Lung (tissue), 12 donors: Measurements from ENCODE around the gene AAMP. TPM values are rescaled to one million over a fixed set of nuclear protein-coding genes. Genes with fewer than 3 reads are reported as not detected.

ENCODE experiments used
- ATAC-seq: fragments of 200-7000 bp; cut with Tn5 transposase; one replicate; pipeline ENCODE4 v1.9.1; 2020; ENCODE audit warnings: moderate number of reproducible peaks; ENCODE audit not compliant: insufficient read depth, low FRiP score
- DNase-seq, 3 donors: peaks; one replicate each; pipeline ENCODE4 v3.0.0-alpha.2; 2013 to 2017
- H3K27ac ChIP-seq, 2 donors: one replicate each; pipeline ENCODE4 v1.5.1; 2013; ENCODE audit warnings: mild to moderate bottlenecking in 2 of 2, moderate library complexity in 2 of 2, control low read depth in 1 of 2, inconsistent platforms in 1 of 2, low read depth in 1 of 2, low read length in 1 of 2
- H3K27me3 ChIP-seq, 3 donors: one replicate each; pipeline ENCODE4 v1.5.1; 2013; ENCODE audit warnings: low read length in 2 of 3; ENCODE audit not compliant: control insufficient read depth in 3 of 3, insufficient read depth in 3 of 3
- H3K36me3 ChIP-seq, 4 donors: one replicate each; pipeline ENCODE4 v1.5.1; 2013; ENCODE audit warnings: low read length in 4 of 4, mild to moderate bottlenecking in 1 of 4, moderate library complexity in 1 of 4; ENCODE audit not compliant: control insufficient read depth in 4 of 4, insufficient read depth in 4 of 4
- H3K4me1 ChIP-seq, 5 donors: one replicate each; pipeline ENCODE4 v1.5.1; 2013; ENCODE audit warnings: low read length in 5 of 5, mild to moderate bottlenecking in 2 of 5, moderate library complexity in 1 of 5; ENCODE audit not compliant: control insufficient read depth in 5 of 5, insufficient read depth in 5 of 5
- H3K4me3 ChIP-seq: one replicate; pipeline ENCODE4 v1.5.1; 2013; ENCODE audit warnings: mild to moderate bottlenecking, control low read depth, moderate library complexity
- H3K9ac ChIP-seq, 2 donors: one replicate each; pipeline ENCODE4 v1.5.1; 2013; ENCODE audit warnings: low read length in 2 of 2, control low read depth in 1 of 2; ENCODE audit not compliant: insufficient read depth in 1 of 2
- H3K9me3 ChIP-seq, 4 donors: one replicate each; pipeline ENCODE4 v1.5.1; 2013; ENCODE audit warnings: low read length in 3 of 4, mild to moderate bottlenecking in 1 of 4, moderate library complexity in 1 of 4; ENCODE audit not compliant: control insufficient read depth in 4 of 4, insufficient read depth in 3 of 4
- CTCF ChIP-seq: IDR thresholded peaks from 2 replicates; pipeline ENCODE4 v1.5.1; 2012; ENCODE audit warnings: mild to moderate bottlenecking; ENCODE audit errors: control extremely low read depth, extremely low read depth
- WGBS, 2 donors: extraction: QIAGEN DNeasy Blood & Tissue Kit; methylation state at CpG; one replicate each; pipeline ENCODE4 v1.1.7; 2013; 5-methylcytosine and 5-hydroxymethylcytosine counted together
- polyA plus RNA-seq, 2 donors: library from polyadenylated mRNA; stranded (reverse); fragments of 200-250 nt; gene quantifications; one replicate each; pipeline ENCODE4 v1.2.1, GENCODE V29; 2013
- total RNA-seq, 2 donors: library from RNA; depleted of rRNA in 1 of 2; stranded (reverse); fragments of >200 nt in 1 of 2; gene quantifications; one replicate each; pipeline ENCODE4 v1.2.1, GENCODE V29; 2014 to 2021
- donor health status: control.
- donor health status: control.
- donor health status: Bipolar disorder and iron deficiency.
- donor health status: healthy.
- donor health status: DM: yes; HTN: yes; CAD: no.

Gene AAMP
- total and polyA plus RNA-seq, 4 donors = 62.0 to 193 (median 78.5) TPM

- no peak for DNase-seq
- Histone ChIP-seq H3K4me1 (peaks cover 0 to 43% (median 13%) of the 10 kb centered on the region in 5 donors), H3K27me3 (no peaks in the 10 kb centered on the region), H3K27ac (no peak overlapping the region), H3K36me3 (peaks cover 8 to 34% (median 11%) of the 10 kb centered on the region in 4 donors), H3K4me3 (no peak overlapping the region), H3K9me3 (no peaks in the 10 kb centered on the region), H3K9ac (no peak overlapping the region)
- WGBS, 2 donors = 66 to 67% methylated on average over 5 of the region's 5 CpGs
- TF ChIP-seq CTCF = no peak
- no peak for ATAC-seq
Observed at GRCh38 chr2:218223046-218223445, 46.9 kb downstream of the AAMP start.

GRCh38 chr2:218221000-218221399 lies 48.9 kb downstream of the AAMP start:
- 28 to 38% methylated on average over 5 of the region's 5 CpGs for WGBS, 2 donors
- DNase-seq (no peak), ATAC-seq (no peak)
- TF ChIP-seq CTCF = no peak
- Histone ChIP-seq H3K36me3 (peaks cover 3 to 23% (median 4%) of the 10 kb centered on the region in 4 donors), H3K9me3 (no peaks in the 10 kb centered on the region), H3K27ac (no peak overlapping the region), H3K4me1 (peaks cover 0 to 47% (median 16%) of the 10 kb centered on the region in 5 donors), H3K4me3 (no peak overlapping the region), H3K27me3 (no peaks in the 10 kb centered on the region), H3K9ac (no peak overlapping the region)

- Histone ChIP-seq H3K36me3 (peaks cover 2 to 15% (median 4%) of the 10 kb centered on the region in 4 donors), H3K27me3 (no peaks in the 10 kb centered on the region), H3K9me3 (no peaks in the 10 kb centered on the region), H3K9ac (no peak overlapping the region), H3K4me3 (no peak overlapping the region), H3K27ac (peak overlapping the region in 1 of 2 donors; percentile 37), H3K4me1 (peaks cover 0 to 49% (median 17%) of the 10 kb centered on the region in 5 donors)
- no peak for TF ChIP-seq CTCF
- 29 to 39% methylated on average over 2 of the region's 2 CpGs for WGBS, 2 donors
- DNase-seq (no peak), ATAC-seq (no peak)
Observed at GRCh38 chr2:218219934-218220333, 50.0 kb downstream of the AAMP start.
